GM18520 (cell line): ENCODE data around the gene SMG5.
"Not testable (repeated sequence)": the region's sequence is repeated elsewhere in the genome, so short reads cannot be mapped to it uniquely, and the experiment has no call there.

Experiments
- ATAC-seq: cut with Tn5 transposase; IDR thresholded peaks from one replicate; pipeline ENCODE4 v1.9.1; 2021; ENCODE audit not compliant: unreplicated experiment

SMG5 gene

DNA sequence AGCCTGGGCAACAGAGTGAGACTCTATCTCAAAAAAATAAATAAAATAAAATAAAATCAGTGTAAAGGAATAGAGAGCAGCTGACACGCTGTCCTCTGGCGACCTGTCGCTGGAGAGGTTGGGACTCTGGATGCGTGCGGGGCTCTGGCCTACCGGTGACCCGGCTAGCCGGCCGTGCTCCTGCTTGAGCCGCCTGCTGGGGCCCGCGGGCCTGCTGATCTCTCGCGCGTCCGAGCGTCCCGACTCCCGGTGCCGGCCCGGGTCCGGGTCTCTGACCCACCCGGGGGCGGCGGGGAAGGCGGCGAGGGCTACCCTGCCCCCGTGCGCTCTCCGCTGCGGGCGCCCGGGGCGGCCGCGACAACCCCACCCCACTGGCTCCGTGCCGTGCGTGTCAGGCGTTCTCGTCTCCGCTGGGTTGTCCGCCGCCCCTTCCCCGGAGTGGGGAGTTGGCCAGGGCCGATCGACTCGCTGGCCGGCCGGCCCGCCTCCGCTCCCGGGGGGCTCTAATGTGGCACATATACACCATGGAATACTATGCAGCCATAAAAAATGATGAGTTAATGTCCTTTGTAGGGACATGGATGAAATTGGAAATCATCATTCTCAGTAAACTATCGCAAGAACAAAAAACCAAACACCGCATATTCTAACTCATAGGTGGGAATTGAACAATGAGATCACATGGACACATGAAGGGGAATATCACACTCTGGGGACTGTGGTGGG lies 66.1 kb downstream of the SMG5 start:
- not testable (repeated sequence) for ATAC-seq

DNA sequence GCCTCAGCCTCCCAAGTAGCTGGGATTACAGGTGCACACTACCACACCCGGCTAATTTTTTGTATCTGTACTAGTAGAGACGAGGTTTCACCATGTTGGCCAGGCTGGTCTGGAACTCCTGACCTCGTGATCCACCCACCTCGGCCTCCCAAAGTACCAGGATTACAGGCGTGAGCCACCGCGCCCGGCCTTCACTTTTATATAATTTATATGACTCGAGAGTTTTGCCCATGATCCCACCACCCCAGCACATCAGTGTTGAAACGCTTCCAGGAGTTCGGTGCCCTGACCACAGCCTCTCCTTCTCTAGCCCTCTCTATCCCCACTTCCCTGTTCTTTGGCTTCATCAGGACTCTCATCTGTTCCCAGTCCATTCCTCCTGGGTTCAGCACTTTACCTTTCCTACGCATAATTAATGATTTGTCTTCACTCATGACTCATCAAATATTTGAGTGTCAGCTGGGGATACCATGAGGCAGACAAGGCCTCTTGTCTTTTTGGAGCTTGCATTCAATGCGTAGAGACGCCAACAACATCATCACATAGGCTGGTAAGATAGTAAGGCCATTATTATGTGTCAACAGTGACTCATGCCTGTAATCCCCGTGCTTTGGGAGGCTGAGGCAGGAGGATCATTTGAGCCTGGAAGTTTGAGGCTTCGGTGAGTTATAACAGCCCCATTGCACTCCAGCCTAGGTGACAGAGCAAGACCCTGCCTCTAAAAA lies 68.4 kb downstream of the SMG5 start:
- no peak for ATAC-seq

DNA sequence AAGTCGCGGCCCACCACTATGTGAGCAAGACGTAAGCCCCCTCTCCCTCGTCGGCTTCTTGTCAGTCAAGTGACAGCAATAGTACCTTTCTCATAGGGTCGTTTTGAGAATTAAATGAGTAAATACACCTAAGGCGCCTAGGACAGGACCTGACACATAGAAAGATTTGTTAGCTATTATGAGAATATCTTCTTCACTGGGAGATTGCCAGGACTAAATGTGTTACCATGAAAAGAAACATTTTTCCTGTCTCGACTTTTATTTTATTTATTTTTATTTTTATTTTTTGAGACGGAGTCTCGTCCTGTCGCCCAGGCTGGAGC lies 69.0 kb downstream of the SMG5 start:
- ATAC-seq = no peak

DNA sequence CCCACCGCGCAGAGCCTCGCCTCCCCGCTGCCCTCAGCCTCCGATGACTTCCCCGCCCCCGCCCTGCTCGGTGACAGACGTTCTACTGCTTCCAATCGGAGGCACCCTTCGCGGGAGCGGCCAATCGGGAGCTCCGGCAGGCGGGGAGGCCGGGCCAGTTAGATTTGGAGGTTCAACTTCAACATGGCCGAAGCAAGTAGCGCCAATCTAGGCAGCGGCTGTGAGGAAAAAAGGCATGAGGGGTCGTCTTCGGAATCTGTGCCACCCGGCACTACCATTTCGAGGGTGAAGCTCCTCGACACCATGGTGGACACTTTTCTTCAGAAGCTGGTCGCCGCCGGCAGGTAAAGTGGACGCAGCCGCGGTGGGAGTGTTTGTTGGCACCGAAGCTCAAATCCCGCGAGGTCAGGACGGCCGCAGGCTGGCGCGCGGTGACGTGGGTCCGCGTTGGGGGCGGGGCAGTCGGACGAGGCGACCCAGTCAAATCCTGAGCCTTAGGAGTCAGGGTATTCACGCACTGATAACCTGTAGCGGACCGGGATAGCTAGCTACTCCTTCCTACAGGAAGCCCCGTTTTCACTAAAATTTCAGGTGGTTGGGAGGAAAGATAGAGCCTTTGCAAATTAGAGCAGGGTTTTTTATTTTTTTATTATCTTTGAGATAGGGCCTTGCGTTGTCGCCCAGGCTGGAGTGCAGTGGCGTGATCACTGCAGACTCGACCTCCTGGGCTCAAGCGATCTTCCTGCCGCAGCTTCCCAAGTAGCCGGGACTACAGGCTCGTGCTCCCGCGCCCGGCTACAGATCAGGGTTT lies 69.6 kb downstream of the SMG5 start, which contains the start of gene PMF1:
Gene PMF1 (plus strand): TSS at position 175 of the 811 bp plus-strand sequence. CDS start 9 bp downstream, at position 184.
- peak; percentile 85 for ATAC-seq

DNA sequence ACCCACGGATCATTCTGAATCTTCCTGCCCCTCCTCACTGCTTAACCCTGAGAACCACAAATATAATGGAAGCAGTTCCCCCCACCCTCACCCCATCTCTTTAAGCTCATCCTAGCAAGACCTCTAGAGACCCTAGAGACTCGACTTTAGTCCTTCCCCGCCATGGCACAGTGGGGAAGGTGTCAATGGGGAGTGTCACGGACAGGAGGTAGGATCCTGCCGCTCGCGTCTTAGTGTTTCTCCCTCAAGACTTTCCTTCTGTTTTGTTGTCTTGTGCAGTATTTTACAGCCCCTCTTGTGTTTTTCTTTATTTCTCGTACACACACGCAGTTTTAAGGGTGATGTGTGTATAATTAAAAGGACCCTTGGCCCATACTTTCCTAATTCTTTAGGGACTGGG lies 70.5 kb downstream of the SMG5 start:
- ATAC-seq = no peak

DNA sequence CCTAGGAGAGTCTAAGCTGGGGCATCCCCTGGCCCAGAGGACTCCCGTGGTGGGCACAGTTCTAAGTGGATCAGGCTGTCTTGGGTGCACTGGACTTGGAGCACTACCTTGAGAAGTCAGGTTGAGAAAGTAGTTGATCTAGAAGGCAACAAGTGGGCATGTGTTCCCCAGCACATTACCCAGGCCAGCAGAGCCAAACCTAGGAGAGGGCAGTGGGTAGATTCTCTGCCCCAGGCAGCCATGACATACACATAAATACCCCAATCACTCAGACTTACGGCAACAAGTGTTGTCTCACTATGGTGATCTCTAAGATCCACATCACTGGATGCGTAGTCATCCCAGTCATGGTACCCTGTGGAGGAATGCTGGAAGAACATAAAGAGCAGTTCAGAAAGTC lies 71.4 kb downstream of the SMG5 start:
- no peak for ATAC-seq

DNA sequence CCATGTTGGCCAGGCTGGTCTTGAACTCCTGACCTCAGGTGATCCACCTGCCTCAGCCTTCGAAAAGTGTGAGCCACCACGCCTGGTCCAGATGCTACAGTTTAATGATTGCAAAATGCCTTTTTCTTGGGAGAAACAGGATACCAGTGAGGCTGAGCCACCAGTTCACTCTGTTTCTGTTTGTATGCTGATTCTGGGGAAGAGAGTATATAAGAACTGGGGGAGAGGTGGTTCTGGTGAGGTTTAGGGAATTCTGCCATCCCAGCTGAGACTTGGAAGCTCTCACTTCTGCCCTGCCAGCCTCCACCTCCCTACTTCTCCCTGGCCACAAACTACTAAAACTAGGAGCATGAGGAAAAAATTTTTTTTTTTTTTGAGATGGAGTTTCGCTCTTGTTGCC lies 77.9 kb downstream of the SMG5 start:
- no peak for ATAC-seq

DNA sequence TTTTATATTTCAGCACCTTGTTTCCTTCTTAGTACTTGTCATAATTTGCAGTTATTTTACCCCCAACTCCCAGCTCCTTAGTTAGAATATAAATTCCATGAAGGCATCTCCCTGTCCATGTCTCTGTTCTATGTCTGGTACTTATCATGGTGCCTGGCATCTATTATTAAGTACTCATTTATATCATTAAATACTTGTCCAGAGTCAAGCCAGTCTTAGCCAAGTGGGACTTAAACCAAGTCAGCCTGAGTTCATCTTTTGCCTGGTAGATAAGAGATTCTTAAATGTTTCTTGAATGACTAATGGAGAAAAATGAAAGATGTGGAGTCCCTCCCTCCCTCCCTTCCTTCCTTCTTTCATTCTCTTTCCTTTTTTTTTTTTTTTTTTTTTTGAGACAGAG lies 79.3 kb downstream of the SMG5 start:
- ATAC-seq = no peak

DNA sequence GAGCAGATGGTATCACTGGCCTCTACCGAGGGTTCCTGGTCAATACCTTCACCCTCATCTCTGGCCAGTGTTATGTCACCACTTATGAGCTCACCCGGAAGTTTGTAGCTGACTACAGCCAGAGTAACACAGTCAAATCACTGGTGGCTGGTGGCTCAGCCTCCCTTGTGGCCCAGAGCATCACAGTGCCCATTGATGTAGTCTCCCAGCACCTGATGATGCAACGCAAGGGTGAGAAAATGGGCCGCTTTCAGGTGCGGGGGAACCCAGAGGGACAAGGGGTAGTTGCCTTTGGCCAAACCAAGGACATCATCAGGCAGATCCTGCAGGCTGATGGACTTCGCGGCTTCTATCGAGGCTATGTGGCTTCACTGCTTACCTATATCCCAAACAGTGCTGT lies 82.6 kb downstream of the SMG5 start:
- ATAC-seq = no peak
